ENCODE measurements around the gene ZNF622.

GRCh38 chr5:16471387-16471786, 5.8 kb upstream of the ZNF622 start:
- TF ChIP-seq SIN3A (IDR thresholded peaks at IDR 0.05; ENCODE audit: low read depth, low read length) (no peak), CTCF (IDR thresholded peaks at IDR 0.05 in 2 of 3, conservative IDR thresholded peaks at IDR 0.05 in 1 of 3; ENCODE audit: control insufficient read depth in 2 of 3, extremely low read depth in 1 of 3, insufficient read depth in 1 of 3, low read depth in 3 of 3, low read length in 3 of 3) (no peak), NFYB (IDR thresholded peaks at IDR 0.05; ENCODE audit: insufficient read depth, low read depth, low read length) (no peak), EP300 (IDR thresholded peaks at IDR 0.05; ENCODE audit: borderline replicate concordance in 1 of 2, control insufficient read depth in 1 of 2, low read depth in 2 of 2, low read length in 2 of 2) (no peak)

Measured in GM12878 (cell line).